ENCODE results near the gene UBE2F.
"Not testable (repeated sequence)": the region's sequence is repeated elsewhere in the genome, so short reads cannot be mapped to it uniquely, and the experiment has no call there.

Gene UBE2F

GRCh38 chr2:238046725-238047270 lies 80.0 kb downstream of the UBE2F start:
- no peak for DNase-seq (ENCODE audit: low spot score)

DNA sequence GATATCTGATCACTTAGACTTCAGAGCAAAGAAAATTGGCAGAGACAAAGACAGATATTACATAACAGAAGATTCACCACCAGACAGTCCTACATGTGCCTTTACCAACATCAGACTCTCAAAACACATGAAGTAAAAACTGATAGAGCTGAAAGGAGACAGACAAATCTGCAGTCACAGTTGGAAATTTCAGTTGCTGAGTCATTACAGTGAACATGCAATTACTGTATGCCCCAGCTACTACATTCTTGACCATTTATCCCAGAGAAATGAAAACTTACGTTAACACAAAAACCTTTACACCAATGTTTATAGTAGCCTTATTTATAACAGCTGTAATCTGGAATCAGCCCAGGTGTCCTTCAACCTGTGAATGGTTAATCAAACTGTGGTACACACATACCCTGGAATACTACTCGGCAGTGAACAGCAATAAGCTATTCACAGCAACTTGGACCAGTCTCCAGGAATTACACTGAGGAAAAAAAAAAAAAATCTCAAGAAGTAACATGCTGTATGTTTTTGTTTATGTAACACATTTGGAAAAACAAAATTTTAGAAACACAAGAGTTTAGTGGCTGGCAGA lies 86.5 kb downstream of the UBE2F start:
- no peak for DNase-seq (ENCODE audit: low spot score)

- DNase-seq (ENCODE audit: low spot score) = no peak
These were observed 89.0 kb downstream of the UBE2F start for GRCh38 chr2:238055841-238056240.

DNA sequence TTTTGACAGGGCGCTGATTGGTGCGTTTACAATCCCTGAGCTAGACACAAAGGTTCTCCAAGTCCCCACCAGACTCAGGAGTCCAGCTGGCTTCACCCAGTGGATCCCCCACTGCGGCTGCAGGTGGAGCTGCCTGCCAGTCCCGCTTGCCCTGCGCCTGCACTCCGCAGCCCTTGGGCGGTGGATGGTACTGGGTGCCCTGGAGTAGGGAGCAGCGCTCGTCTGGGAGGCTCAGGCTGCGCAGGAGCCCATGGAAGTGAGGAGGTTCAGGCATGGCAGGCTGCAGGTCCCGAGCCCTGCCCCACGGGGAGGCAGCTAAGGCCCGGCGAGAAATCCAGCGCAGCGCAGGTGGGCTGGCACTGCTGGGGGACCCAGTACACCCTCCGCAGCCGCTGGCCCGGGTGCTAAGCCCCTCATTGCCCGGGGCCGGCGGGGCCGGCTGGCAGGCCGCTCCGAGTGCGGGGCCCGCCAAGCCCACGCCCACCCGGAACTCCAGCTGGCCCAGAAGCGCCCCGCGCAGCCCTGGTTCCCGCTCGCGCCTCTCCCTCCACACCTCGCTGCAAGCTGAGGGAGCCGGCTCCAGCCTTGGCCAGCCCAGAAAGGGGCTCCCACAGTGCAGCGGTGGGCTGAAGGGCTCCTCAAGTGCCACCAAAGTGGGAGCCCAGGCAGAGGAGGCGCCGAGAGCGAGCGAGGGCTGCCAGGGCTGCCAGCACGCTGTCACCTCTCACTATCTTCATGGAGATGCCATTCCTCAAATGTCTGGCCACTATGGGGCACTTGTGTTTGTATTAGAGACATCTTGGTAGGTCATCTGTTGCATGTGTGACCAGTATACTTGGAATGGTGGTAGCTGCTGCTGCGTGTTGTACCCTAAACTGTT lies 91.1 kb downstream of the UBE2F start:
- DNase-seq (ENCODE audit: low spot score) = not testable (repeated sequence)

DNA sequence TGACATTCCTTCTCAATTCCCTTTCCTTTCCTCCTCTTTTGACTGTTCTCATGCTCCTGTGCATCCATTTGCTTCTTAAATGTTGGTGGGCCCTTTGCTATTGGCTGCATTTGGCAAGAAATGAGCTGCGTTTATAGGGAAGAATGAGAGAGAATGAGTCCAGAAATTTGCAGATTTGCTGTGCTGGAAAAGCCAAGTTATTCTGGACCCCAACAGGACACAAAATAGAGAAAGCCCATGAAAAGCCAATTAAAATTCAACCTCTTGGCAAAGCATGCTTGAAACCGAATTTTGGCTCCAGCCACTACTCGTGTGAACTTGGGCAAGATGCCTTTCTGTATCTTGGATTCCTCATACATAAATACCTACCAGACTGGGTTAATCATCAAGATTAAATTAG lies 92.7 kb downstream of the UBE2F start:
- DNase-seq (ENCODE audit: low spot score) = no peak

GRCh38 chr2:238060096-238060541 lies 93.3 kb downstream of the UBE2F start:
- no peak for DNase-seq (ENCODE audit: low spot score)

DNA sequence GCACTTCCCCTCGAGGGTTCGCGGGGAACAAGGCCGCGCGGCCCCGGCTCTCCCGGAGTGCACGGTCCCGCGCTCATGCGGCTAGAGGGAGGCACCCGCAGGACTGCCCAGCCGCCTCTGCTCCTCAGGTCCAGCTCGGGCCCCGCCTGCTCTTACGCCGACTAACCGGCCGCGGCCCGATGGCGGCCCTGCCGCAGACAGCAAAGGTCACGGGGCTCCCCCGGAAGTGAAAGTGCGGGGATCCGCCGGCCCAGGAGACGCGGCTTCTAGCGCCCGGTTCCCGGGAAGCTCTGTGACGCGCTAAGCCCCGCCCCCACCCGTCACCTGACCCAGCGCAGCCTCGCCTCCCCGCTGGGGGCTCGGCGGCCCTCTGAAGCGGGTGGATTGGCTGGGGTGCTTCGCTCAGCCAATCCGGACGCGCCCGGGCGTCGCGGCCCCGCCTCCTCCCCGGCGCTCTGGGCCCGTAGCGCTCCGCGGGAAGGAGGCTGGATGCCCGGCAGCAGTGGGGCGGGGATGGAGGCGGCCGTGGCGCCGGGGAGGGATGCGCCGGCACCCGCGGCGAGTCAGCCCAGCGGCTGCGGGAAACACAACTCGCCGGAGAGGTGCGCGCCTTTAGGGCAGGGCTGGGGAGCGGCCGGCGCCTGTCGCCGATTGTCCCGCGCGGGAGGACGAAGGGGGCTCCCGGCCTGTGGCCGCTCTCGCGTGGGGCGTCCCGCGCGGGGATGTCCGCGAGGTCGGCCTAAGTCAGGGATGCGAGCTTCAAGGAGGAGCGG lies 93.9 kb downstream of the UBE2F start, which contains the start of gene SCLY:
Gene SCLY (plus strand): TSS at position 460 of the 773 bp plus-strand sequence. CDS start 54 bp downstream, at position 514.
- peak; percentile 93 for DNase-seq (ENCODE audit: low spot score)

- peak; percentile 64 for DNase-seq (ENCODE audit: low spot score)
These were observed 94.7 kb downstream of the UBE2F start for GRCh38 chr2:238061315-238062202.

GRCh38 chr2:238063414-238064189 lies 96.8 kb downstream of the UBE2F start:
- DNase-seq (ENCODE audit: low spot score) = no peak

DNA sequence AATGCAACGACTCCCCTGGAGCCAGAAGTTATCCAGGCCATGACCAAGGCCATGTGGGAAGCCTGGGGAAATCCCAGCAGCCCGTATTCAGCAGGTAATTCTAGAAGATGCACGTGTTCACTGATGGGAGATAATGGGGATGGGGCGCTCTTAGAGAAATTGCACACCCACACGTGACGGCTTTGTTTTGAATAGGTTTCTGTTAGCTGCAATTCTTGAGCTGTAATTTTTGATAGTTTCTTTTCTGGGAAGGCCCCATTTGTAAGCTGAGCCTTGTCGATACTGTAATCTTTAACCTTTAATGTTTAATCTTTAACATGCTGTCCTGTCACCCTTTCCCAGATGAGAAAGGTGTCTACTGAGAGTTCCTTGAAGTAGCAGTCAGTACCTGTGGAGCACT lies 97.6 kb downstream of the UBE2F start:
- no peak for DNase-seq (ENCODE audit: low spot score)

DNA sequence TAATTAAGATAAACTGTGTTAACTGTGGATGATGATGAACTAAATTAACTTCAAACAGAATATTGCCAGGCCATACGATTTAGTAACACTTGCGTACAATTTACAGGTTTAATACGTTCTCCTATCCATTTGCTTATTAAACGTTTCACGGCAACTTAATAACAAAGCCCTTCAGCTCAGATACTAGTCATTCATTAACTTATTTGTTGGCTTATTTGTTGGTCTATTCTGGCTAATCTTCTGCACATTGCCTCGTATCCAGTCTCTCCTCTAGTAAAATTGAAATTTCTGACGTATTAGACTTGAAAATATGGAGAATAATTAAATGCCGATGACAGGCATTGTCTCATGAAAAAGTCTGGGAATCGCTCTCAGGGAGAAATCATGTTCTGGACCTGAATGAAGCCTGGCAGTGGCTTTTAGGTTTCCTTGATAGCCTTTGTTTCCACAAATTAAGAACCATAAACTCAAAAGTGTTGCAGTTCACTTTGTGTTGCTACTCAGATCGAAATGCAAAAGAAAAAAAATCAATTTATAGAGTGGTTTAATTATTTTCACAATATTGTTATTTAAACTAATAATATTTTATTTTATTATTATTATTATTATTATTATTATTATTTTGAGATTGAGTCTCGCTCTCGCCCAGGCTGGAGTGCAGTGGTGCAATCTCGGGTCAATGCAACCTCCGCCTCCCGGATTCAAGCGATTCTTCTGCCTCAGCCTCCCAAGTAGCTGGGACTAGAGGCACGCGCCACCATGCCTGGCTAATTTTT lies 98.4 kb downstream of the UBE2F start:
- DNase-seq (ENCODE audit: low spot score) = no peak

DNA sequence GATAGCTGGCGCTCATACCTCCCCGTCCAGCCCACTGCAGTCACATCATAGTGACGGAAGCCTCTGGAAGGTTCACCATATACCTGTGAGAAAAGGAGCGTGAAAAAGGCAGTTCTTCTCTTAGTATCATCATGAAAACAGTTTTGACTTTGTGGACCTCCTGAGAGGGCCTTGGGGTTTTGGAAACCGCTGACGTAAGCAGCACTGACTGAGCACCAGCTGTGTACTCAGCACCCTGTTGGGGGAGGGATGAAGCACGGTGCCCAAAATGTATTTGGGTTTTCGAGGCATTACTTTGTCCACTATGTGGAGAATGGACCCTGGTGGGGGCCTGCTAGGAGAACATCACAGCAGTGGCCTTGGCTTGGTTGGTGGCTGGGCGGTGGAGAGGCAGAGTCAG lies 99.4 kb downstream of the UBE2F start:
- DNase-seq (ENCODE audit: low spot score) = no peak

- DNase-seq (ENCODE audit: low spot score) = not testable (repeated sequence)
These were observed 99.9 kb downstream of the UBE2F start for GRCh38 chr2:238066718-238067117.

DNA sequence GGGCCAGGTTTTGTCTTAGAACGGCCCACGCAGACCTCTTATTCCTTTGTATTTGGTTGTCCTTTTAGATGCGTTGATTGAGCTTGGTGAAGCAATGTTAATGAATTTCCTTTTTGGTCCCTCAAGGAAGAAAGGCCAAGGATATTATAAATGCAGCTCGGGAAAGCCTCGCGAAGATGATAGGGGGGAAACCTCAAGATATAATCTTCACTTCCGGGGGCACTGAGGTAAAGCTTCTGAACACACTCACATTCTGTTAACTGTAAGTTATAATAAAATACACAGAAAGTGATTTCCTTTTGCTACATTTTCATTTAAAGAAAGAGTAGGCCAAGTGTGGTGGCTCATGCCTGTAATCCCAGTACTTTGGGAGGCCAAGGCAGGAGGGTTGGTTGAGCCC lies 101.1 kb downstream of the UBE2F start:
- no peak for DNase-seq (ENCODE audit: low spot score)

DNA sequence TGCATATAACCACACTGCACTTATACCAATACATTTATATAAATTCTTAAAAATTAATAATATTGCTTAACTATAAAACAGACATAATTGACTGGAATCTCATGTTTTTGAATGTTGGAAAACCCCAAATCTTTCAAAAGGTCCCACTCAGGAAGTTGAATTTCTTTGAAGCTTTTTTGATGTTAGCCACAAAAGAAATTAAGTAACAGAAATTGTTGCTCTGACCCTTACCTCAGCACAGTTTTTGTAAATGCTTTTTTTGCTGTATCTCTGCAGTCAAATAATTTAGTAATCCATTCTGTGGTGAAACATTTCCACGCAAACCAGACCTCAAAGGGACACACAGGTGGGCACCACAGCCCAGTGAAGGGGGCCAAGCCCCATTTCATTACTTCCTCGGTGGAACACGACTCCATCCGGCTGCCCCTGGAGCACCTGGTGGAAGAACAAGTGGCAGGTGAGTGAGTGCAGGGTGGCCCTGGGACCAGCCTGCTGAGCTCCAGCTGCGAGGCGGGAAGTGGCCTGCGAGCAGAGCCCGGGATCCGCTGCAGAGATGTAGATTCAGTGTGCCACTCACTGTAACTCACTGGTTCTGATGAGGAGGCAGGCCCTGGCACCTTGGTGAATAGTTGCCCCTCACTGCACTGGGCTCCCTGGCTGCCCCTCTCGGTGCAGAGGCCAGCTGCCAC lies 102.4 kb downstream of the UBE2F start:
- no peak for DNase-seq (ENCODE audit: low spot score)

GRCh38 chr2:238069877-238070276 lies 103.1 kb downstream of the UBE2F start:
- DNase-seq (ENCODE audit: low spot score) = no peak

DNA sequence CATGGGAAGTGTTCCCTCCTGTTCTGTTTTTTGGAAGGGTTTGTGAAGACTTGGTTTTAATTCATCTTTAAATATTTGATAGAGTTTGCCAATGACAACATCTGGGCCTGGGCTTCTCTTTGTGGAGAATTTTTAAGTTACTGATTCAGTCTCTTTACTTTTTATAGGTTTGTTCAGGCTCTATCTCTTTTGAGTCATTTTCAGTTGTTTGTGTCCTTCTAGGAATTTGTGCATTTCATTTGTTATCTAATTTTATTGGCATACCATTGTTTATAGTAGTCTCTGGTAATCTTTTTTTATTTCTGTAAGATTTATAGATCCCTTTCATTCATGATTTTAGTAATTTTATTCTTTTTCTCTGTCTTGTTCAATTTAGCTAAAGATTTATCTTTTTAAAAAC lies 108.6 kb downstream of the UBE2F start:
- DNase-seq (ENCODE audit: low spot score) = no peak

- DNase-seq (ENCODE audit: low spot score) = no peak
These were observed 110.5 kb downstream of the UBE2F start for GRCh38 chr2:238077292-238077691.

DNA sequence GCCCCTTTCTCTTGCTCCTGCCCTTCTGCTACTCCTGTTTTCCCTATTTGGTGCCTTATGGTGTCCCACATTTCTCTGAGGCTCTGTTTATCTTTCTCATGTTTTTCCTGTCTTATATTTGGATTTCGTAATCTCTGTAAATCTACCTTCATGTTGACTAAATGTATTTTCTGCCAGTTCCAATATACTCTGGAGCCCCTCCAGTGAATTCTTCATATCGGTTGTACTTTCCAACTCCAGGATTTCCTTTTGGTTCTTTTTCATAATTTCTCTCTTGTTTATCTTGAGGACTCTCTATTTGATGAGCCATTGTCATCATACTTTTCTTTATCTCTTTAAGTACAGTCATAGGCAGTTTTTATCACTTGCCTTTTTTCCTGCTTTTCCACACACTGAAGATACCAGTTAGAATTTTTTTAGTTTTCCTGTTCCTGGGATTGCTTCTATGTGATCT lies 113.1 kb downstream of the UBE2F start:
- DNase-seq (ENCODE audit: low spot score) = no peak

All from SW480 (cell line).